ENCODE results near the gene TOP3B.

The TOP3B gene

DNA sequence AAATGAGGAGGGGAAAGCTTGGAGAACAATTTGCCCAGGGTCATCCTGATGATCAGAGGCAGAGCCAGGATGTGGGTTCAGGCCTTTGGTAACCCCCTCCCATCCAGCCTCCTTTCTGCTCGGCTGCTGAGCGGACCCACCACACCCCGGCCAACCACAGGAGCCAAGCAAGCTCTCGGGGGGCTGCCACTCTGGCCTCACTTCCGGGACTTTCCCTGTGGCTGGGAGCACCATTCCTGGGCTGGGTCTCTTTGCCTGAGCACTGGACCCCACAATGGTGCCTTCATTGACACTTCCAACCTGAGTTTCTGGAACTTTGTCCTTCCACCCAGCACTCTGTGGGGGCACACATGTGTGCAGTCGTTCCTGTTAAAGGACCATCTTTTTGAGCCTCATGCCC is 9.8 kb downstream of the TOP3B start:
- H3K18ac ChIP-seq (ENCODE audit: low read length) = no peak overlapping the region
- H3K27me3 ChIP-seq (ENCODE audit: insufficient read depth, low read length) = no peaks in the 10 kb centered on the region
- H2BK5ac ChIP-seq (ENCODE audit: low read depth, low read length, poor library complexity) = no peak overlapping the region
- no peaks in the 10 kb centered on the region for H3K4me1 ChIP-seq (ENCODE audit: control insufficient read depth in 1 of 2, insufficient read depth in 2 of 2, low read length in 2 of 2)
- H4K91ac ChIP-seq (ENCODE audit: low read depth, low read length) = no peak overlapping the region
- no peak for DNase-seq
- H2AFZ ChIP-seq (ENCODE audit: insufficient read depth, low read length, poor library complexity) = no peak overlapping the region
- no peak overlapping the region for H3K23ac ChIP-seq (ENCODE audit: low read length)
- no peak overlapping the region for H4K12ac ChIP-seq (ENCODE audit: low read depth, low read length)
- H3K9ac ChIP-seq (ENCODE audit: low read length) = no peak overlapping the region
- no CpG with 5 or more reads among the region's 6 CpGs for WGBS (ENCODE audit: extremely low coverage, insufficient coverage, insufficient read length)
- H3K27ac ChIP-seq (ENCODE audit: low read depth, low read length) = no peak overlapping the region
- no peak overlapping the region for H3K14ac ChIP-seq (ENCODE audit: low read length)
- H2AK5ac ChIP-seq (ENCODE audit: low read length) = no peak overlapping the region
- H3K79me2 ChIP-seq (ENCODE audit: control insufficient read depth, insufficient read depth, low read length, poor library complexity) = no peaks in the 10 kb centered on the region
- H2BK120ac ChIP-seq (ENCODE audit: insufficient read depth, low read length, poor library complexity) = no peak overlapping the region
- no peak overlapping the region for H4K8ac ChIP-seq (ENCODE audit: low read depth, low read length)
- no peak overlapping the region for H3K4ac ChIP-seq (ENCODE audit: low read depth, low read length)
- peaks cover 60 to 70% of the 10 kb centered on the region in 2 experiments for H3K36me3 ChIP-seq (ENCODE audit: control insufficient read depth in 1 of 2, insufficient read depth in 2 of 2, low read length in 2 of 2)
- no peaks in the 10 kb centered on the region for H3K79me1 ChIP-seq (ENCODE audit: low read length)
- no peak overlapping the region for H2BK12ac ChIP-seq (ENCODE audit: low read length)
- no peak overlapping the region for H3K4me2 ChIP-seq (ENCODE audit: low read length)
- H3K4me3 ChIP-seq (ENCODE audit: low read depth, low read length) = no peak overlapping the region
- peaks cover 3% of the 10 kb centered on the region for H3K9me3 ChIP-seq (ENCODE audit: insufficient read depth, low read depth, low read length)

DNA sequence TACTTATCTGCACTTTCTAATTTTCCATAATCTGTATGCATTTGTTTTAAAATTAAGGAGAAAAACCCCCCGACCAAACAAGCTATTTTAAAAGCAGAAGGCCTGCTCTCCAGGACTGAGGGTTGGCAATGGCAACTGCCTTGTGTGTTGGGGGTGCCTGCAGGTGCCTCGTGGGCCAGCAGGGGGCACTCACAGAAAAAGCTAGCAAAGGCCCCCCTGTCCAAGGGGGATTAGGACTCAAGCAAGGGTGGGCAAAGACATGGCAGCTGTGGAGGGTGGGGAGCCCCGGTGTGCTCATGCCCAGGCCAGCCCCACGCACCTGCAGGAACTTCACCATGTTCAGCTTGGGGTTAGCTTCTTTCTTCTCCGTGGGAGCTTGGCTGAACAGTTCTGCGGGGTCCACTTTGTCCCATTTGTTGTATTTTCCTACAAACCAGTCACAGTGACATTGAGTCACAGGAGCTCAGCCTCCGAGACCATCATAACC is 10.3 kb downstream of the TOP3B start:
- Histone ChIP-seq H3K4ac (ENCODE audit: low read depth, low read length) (no peak overlapping the region), H2BK120ac (ENCODE audit: insufficient read depth, low read length, poor library complexity) (no peak overlapping the region), H3K9me3 (ENCODE audit: insufficient read depth, low read depth, low read length) (peaks cover 3% of the 10 kb centered on the region), H2BK12ac (ENCODE audit: low read length) (no peak overlapping the region), H3K4me2 (ENCODE audit: low read length) (no peak overlapping the region), H3K27ac (ENCODE audit: low read depth, low read length) (no peak overlapping the region), H3K4me1 (ENCODE audit: control insufficient read depth in 1 of 2, insufficient read depth in 2 of 2, low read length in 2 of 2) (no peaks in the 10 kb centered on the region), H3K27me3 (ENCODE audit: insufficient read depth, low read length) (no peaks in the 10 kb centered on the region), H4K8ac (ENCODE audit: low read depth, low read length) (no peak overlapping the region), H4K91ac (ENCODE audit: low read depth, low read length) (no peak overlapping the region), H3K14ac (ENCODE audit: low read length) (no peak overlapping the region), H3K79me2 (ENCODE audit: control insufficient read depth, insufficient read depth, low read length, poor library complexity) (no peaks in the 10 kb centered on the region), H3K4me3 (ENCODE audit: low read depth, low read length) (no peak overlapping the region), H3K36me3 (ENCODE audit: control insufficient read depth in 1 of 2, insufficient read depth in 2 of 2, low read length in 2 of 2) (peaks cover 64 to 73% of the 10 kb centered on the region in 2 experiments), H2BK5ac (ENCODE audit: low read depth, low read length, poor library complexity) (no peak overlapping the region), H4K12ac (ENCODE audit: low read depth, low read length) (no peak overlapping the region), H3K9ac (ENCODE audit: low read length) (no peak overlapping the region), H3K79me1 (ENCODE audit: low read length) (no peaks in the 10 kb centered on the region), H3K23ac (ENCODE audit: low read length) (no peak overlapping the region), H2AFZ (ENCODE audit: insufficient read depth, low read length, poor library complexity) (no peak overlapping the region), H2AK5ac (ENCODE audit: low read length) (no peak overlapping the region), H3K18ac (ENCODE audit: low read length) (no peak overlapping the region)
- no CpG with 5 or more reads among the region's 7 CpGs for WGBS (ENCODE audit: extremely low coverage, insufficient coverage, insufficient read length)
- DNase-seq = peak in 1 of 2 donors; percentile 41

DNA sequence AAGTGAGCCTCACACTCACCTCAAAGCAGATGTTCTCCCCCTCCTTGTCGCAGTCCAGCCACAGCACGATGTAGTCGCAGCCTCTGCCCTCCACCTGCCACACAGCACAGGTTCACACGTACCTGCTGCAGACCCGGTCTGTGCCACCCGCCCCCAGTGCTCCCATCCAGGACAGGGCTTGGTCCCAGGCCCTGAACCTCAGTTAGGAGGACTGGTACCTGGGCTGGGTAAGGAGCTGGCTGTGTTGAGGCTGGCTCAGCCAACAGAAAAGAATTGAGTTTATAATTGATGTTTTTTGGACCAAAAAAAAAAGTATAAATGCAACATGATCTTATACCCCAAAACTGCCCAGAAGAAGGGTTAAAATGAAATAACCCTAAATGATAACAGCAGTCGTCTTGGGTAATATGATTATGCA is 10.7 kb downstream of the TOP3B start:
- Histone ChIP-seq H4K12ac (ENCODE audit: low read depth, low read length) (no peak overlapping the region), H3K23ac (ENCODE audit: low read length) (no peak overlapping the region), H3K4me3 (ENCODE audit: low read depth, low read length) (no peak overlapping the region), H2BK12ac (ENCODE audit: low read length) (no peak overlapping the region), H3K9ac (ENCODE audit: low read length) (no peak overlapping the region), H3K14ac (ENCODE audit: low read length) (no peak overlapping the region), H3K4ac (ENCODE audit: low read depth, low read length) (no peak overlapping the region), H3K36me3 (ENCODE audit: control insufficient read depth in 1 of 2, insufficient read depth in 2 of 2, low read length in 2 of 2) (peaks cover 69 to 78% of the 10 kb centered on the region in 2 experiments), H4K91ac (ENCODE audit: low read depth, low read length) (no peak overlapping the region), H3K4me1 (ENCODE audit: control insufficient read depth in 1 of 2, insufficient read depth in 2 of 2, low read length in 2 of 2) (no peaks in the 10 kb centered on the region), H3K79me2 (ENCODE audit: control insufficient read depth, insufficient read depth, low read length, poor library complexity) (no peaks in the 10 kb centered on the region), H3K79me1 (ENCODE audit: low read length) (no peaks in the 10 kb centered on the region), H3K9me3 (ENCODE audit: insufficient read depth, low read depth, low read length) (peaks cover 3% of the 10 kb centered on the region), H3K27ac (ENCODE audit: low read depth, low read length) (no peak overlapping the region), H3K4me2 (ENCODE audit: low read length) (no peak overlapping the region), H3K27me3 (ENCODE audit: insufficient read depth, low read length) (no peaks in the 10 kb centered on the region), H2AFZ (ENCODE audit: insufficient read depth, low read length, poor library complexity) (no peak overlapping the region), H2BK120ac (ENCODE audit: insufficient read depth, low read length, poor library complexity) (no peak overlapping the region), H4K8ac (ENCODE audit: low read depth, low read length) (no peak overlapping the region), H2AK5ac (ENCODE audit: low read length) (no peak overlapping the region), H2BK5ac (ENCODE audit: low read depth, low read length, poor library complexity) (no peak overlapping the region), H3K18ac (ENCODE audit: low read length) (no peak overlapping the region)
- DNase-seq = no peak
- no CpG with 5 or more reads among the region's 7 CpGs for WGBS (ENCODE audit: extremely low coverage, insufficient coverage, insufficient read length)

DNA sequence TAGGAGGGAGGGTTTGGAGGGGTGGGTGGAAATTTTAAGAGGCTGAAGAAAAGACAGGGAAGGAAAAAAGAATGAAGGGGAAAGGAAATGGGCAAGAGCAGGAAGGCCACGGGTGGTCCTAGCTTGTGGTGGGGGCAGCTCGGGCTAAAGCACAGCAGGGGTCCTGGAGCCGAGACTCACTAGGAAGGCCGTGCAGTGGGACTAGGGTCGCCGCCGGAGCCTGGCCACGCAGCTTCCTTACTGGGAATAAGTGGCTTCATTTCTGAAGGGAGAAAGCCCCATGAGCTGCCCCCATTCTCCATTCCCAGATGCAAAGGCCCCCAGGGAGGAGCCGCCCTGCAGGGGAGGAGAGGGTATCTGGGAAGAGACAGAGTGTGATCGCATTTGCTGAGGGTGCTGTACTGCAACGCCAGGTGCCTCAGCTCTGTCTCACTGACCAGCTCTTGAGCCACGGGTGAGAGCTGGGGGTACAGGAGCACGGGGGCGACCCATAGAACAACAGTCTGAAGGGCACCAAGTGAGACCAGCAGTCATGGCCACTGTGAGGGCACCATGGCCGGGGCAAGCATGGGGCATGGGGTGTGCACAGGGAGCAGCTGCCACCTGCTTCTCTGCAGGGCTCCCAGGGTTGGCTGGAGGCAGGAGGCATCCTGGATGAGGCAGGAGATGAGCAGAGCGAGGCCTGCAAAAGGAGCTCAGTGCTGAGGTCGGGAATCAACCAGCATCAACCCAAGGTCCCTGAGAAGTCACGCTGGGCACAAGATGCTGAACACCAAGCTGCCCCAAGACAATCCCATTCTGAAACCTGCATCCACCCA is 11.6 kb downstream of the TOP3B start:
- Histone ChIP-seq H3K79me2 (ENCODE audit: control insufficient read depth, insufficient read depth, low read length, poor library complexity) (no peaks in the 10 kb centered on the region), H3K36me3 (ENCODE audit: control insufficient read depth in 1 of 2, insufficient read depth in 2 of 2, low read length in 2 of 2) (peaks cover 73 to 85% of the 10 kb centered on the region in 2 experiments)
- WGBS (ENCODE audit: extremely low coverage, insufficient coverage, insufficient read length) = no CpG with 5 or more reads among the region's 18 CpGs

More for the DNA sequence above, 11.6 kb downstream of the TOP3B start:
- H2BK12ac ChIP-seq (ENCODE audit: low read length) = no peak overlapping the region
- no peak overlapping the region for H3K18ac ChIP-seq (ENCODE audit: low read length)
- no peaks in the 10 kb centered on the region for H3K27me3 ChIP-seq (ENCODE audit: insufficient read depth, low read length)
- H4K12ac ChIP-seq (ENCODE audit: low read depth, low read length) = no peak overlapping the region
- no peak overlapping the region for H3K23ac ChIP-seq (ENCODE audit: low read length)
- H3K79me1 ChIP-seq (ENCODE audit: low read length) = no peaks in the 10 kb centered on the region
- no peak overlapping the region for H3K4me2 ChIP-seq (ENCODE audit: low read length)
- no peak overlapping the region for H4K8ac ChIP-seq (ENCODE audit: low read depth, low read length)
- no peak overlapping the region for H3K4me3 ChIP-seq (ENCODE audit: low read depth, low read length)
- H4K91ac ChIP-seq (ENCODE audit: low read depth, low read length) = no peak overlapping the region
- H2BK120ac ChIP-seq (ENCODE audit: insufficient read depth, low read length, poor library complexity) = no peak overlapping the region
- no peak overlapping the region for H2AFZ ChIP-seq (ENCODE audit: insufficient read depth, low read length, poor library complexity)
- no peak overlapping the region for H2AK5ac ChIP-seq (ENCODE audit: low read length)
- peaks cover 3% of the 10 kb centered on the region for H3K9me3 ChIP-seq (ENCODE audit: insufficient read depth, low read depth, low read length)
- H3K4me1 ChIP-seq (ENCODE audit: control insufficient read depth in 1 of 2, insufficient read depth in 2 of 2, low read length in 2 of 2) = no peaks in the 10 kb centered on the region
- H3K4ac ChIP-seq (ENCODE audit: low read depth, low read length) = no peak overlapping the region
- H3K9ac ChIP-seq (ENCODE audit: low read length) = no peak overlapping the region
- no peak overlapping the region for H3K27ac ChIP-seq (ENCODE audit: low read depth, low read length)
- no peak for DNase-seq
- H3K14ac ChIP-seq (ENCODE audit: low read length) = no peak overlapping the region
- no peak overlapping the region for H2BK5ac ChIP-seq (ENCODE audit: low read depth, low read length, poor library complexity)
